OCI-M2 (cell line): ENCODE data around the gene OR8B12.

Experiments used
- DNase-seq: peaks from one replicate; lab custom pipeline; 2025; ENCODE audit not compliant: unreplicated experiment; lab: John Stamatoyannopoulos, UW

OR8B12 gene

GRCh38 chr11:124543554-124543953 is at the start of gene OR8B12:
OR8B12 (minus strand) TSS chr11:124543654; CDS start chr11:124543654, 0 bp downstream.
- no peak for DNase-seq

GRCh38 chr11:124592627-124593026 is 49.2 kb upstream of the OR8B12 start:
- no peak for DNase-seq

GRCh38 chr11:124591430-124591829 is 48.0 kb upstream of the OR8B12 start:
- DNase-seq: no peak

GRCh38 chr11:124586238-124586860 is 42.9 kb upstream of the OR8B12 start:
- no peak for DNase-seq

- no peak for DNase-seq
Measured at GRCh38 chr11:124584681-124585372, 41.4 kb upstream of the OR8B12 start.

- no peak for DNase-seq
Measured at GRCh38 chr11:124583781-124584180, 40.3 kb upstream of the OR8B12 start.

GRCh38 chr11:124582565-124582964 is 39.1 kb upstream of the OR8B12 start:
- DNase-seq: no peak

- no peak for DNase-seq
Measured at GRCh38 chr11:124581817-124582216, 38.4 kb upstream of the OR8B12 start.

- no peak for DNase-seq
Measured at GRCh38 chr11:124578761-124579160, 35.3 kb upstream of the OR8B12 start.

GRCh38 chr11:124577716-124578427 is 34.4 kb upstream of the OR8B12 start:
- DNase-seq: no peak

GRCh38 chr11:124570160-124570559 is 26.7 kb upstream of the OR8B12 start:
- no peak for DNase-seq

GRCh38 chr11:124569697-124570096 is 26.2 kb upstream of the OR8B12 start, which contains the start of gene OR8A1:
OR8A1 (plus strand) TSS chr11:124569997; CDS start chr11:124570120, 123 bp downstream.
- DNase-seq: no peak

GRCh38 chr11:124556828-124557227 is 13.4 kb upstream of the OR8B12 start:
- DNase-seq: no peak

- DNase-seq: no peak
Measured at GRCh38 chr11:124551987-124552386, 8.5 kb upstream of the OR8B12 start.

GRCh38 chr11:124551189-124551588 is 7.7 kb upstream of the OR8B12 start:
- DNase-seq: no peak

- no peak for DNase-seq
Measured at GRCh38 chr11:124543145-124543544, 309 bp downstream of the OR8B12 start.

GRCh38 chr11:124541204-124541603 is 2.2 kb downstream of the OR8B12 start:
- DNase-seq: no peak

GRCh38 chr11:124538019-124538418 is 5.4 kb downstream of the OR8B12 start:
- no peak for DNase-seq

- no peak for DNase-seq
Measured at GRCh38 chr11:124536520-124536919, 6.9 kb downstream of the OR8B12 start.

- no peak for DNase-seq
Measured at GRCh38 chr11:124535552-124536232, 7.8 kb downstream of the OR8B12 start.

GRCh38 chr11:124534051-124534450 is 9.4 kb downstream of the OR8B12 start:
- DNase-seq: no peak
